NCI-H774 (cell line): ENCODE measurements around the gene HYCC2.
"Not testable (repeated sequence)": the region's sequence is repeated elsewhere in the genome, so short reads cannot be mapped to it uniquely, and the experiment has no call there.

Experiments used
- DNase-seq: peaks from one replicate; lab custom pipeline; 2025; lab: John Stamatoyannopoulos, UW

The HYCC2 gene

GRCh38 chr2:201070948-201071478 lies 458 bp downstream of the HYCC2 start:
- DNase-seq: no peak

GRCh38 chr2:201064797-201065329 lies 6.6 kb downstream of the HYCC2 start:
- DNase-seq: no peak

GRCh38 chr2:201063516-201063915 lies 8.0 kb downstream of the HYCC2 start:
- DNase-seq: not testable (repeated sequence)

- no peak for DNase-seq
These were observed 11.3 kb downstream of the HYCC2 start for GRCh38 chr2:201059961-201060755.

- DNase-seq: no peak
These were observed 12.6 kb downstream of the HYCC2 start for GRCh38 chr2:201058914-201059313.

- no peak for DNase-seq
These were observed 13.7 kb downstream of the HYCC2 start for GRCh38 chr2:201057715-201058248.

GRCh38 chr2:201057087-201057521 lies 14.4 kb downstream of the HYCC2 start:
- no peak for DNase-seq

- no peak for DNase-seq
These were observed 22.0 kb downstream of the HYCC2 start for GRCh38 chr2:201049455-201049854.

- no peak for DNase-seq
These were observed 24.6 kb downstream of the HYCC2 start for GRCh38 chr2:201046881-201047280.

GRCh38 chr2:201043050-201043449 lies 28.4 kb downstream of the HYCC2 start:
- not testable (repeated sequence) for DNase-seq

- not testable (repeated sequence) for DNase-seq
These were observed 29.0 kb downstream of the HYCC2 start for GRCh38 chr2:201042451-201042850.

- DNase-seq: no peak
These were observed 30.4 kb downstream of the HYCC2 start for GRCh38 chr2:201040867-201041628.

- no peak for DNase-seq
These were observed 32.6 kb downstream of the HYCC2 start for GRCh38 chr2:201038855-201039254.

- DNase-seq: not testable (repeated sequence)
These were observed 33.1 kb downstream of the HYCC2 start for GRCh38 chr2:201038361-201038760.

GRCh38 chr2:201034355-201034754 lies 37.1 kb downstream of the HYCC2 start:
- not testable (repeated sequence) for DNase-seq

- no peak for DNase-seq
These were observed 47.0 kb downstream of the HYCC2 start for GRCh38 chr2:201024518-201024917.

GRCh38 chr2:201021914-201022313 lies 49.6 kb downstream of the HYCC2 start:
- DNase-seq: no peak
